Smooth muscle cell (in vitro differentiated cells): Measurements from ENCODE around the gene SLC6A19. TPM values are rescaled to one million over a fixed set of nuclear protein-coding genes. Genes with fewer than 3 reads are reported as not detected.

Source experiments
- DNase-seq: peaks from one replicate; lab custom pipeline; 2025; ENCODE audit not compliant: unreplicated experiment; lab: John Stamatoyannopoulos, UW
- H2AFZ ChIP-seq: fragments of 200-600 bp; sonication (generic); 2 replicates; pipeline ENCODE4 v1.6.0; 2016; ENCODE audit warnings: antibody characterized with exemption, low read depth, mild to moderate bottlenecking
- H3F3A ChIP-seq: fragments of 200-600 bp; sonication (generic); 2 replicates; pipeline ENCODE4 v1.6.0; 2017; ENCODE audit warnings: antibody characterized with exemption, low read depth
- H3K27ac ChIP-seq: fragments of 200-600 bp; sonication (generic); 2 replicates; pipeline ENCODE4 v1.5.1; 2016; ENCODE audit warnings: low read depth, mild to moderate bottlenecking
- H3K27me3 ChIP-seq: fragments of 200-600 bp; sonication (generic); 2 replicates; pipeline ENCODE4 v1.6.1; 2016; ENCODE audit warnings: low read depth, mild to moderate bottlenecking
- H3K36me3 ChIP-seq: fragments of 200-600 bp; sonication (generic); 2 replicates; pipeline ENCODE4 v1.5.1; 2016; ENCODE audit warnings: low read depth
- H3K4me1 ChIP-seq: fragments of 200-600 bp; sonication (generic); 2 replicates; pipeline ENCODE4 v1.5.1; 2016; ENCODE audit warnings: low read depth
- H3K4me2 ChIP-seq: fragments of 200-600 bp; sonication (generic); 2 replicates; pipeline ENCODE4 v1.6.0; 2016; ENCODE audit warnings: mild to moderate bottlenecking
- H3K4me3 ChIP-seq: fragments of 200-600 bp; sonication (generic); 2 replicates; pipeline ENCODE4 v1.5.1; 2016; ENCODE audit warnings: mild to moderate bottlenecking
- H3K79me2 ChIP-seq: fragments of 200-600 bp; sonication (generic); 2 replicates; pipeline ENCODE4 v1.6.0; 2016; ENCODE audit warnings: low read depth, mild to moderate bottlenecking
- H3K9ac ChIP-seq: fragments of 200-600 bp; sonication (generic); 2 replicates; pipeline ENCODE4 v1.6.0; 2016; ENCODE audit warnings: low read depth
- H3K9me3 ChIP-seq: fragments of 200-600 bp; sonication (generic); replicated peaks from 2 replicates; pipeline ENCODE4 v1.5.1; 2016; ENCODE audit warnings: low read depth
- H4K20me1 ChIP-seq: fragments of 200-600 bp; sonication (generic); 2 replicates; pipeline ENCODE4 v1.6.0; 2016; ENCODE audit warnings: low read depth
- CTCF ChIP-seq: fragments of 200-600 bp; sonication (generic); IDR thresholded peaks from 2 replicates; pipeline ENCODE4 v1.5.1; 2017; ENCODE audit warnings: borderline replicate concordance, mild to moderate bottlenecking, antibody characterized with exemption; ENCODE audit not compliant: insufficient read depth, poor library complexity, severe bottlenecking
- WGBS: methylation state at CpG from one replicate; pipeline ENCODE4 v1.1.7; 2016; ENCODE audit warnings: low lambda C conversion rate; 5-methylcytosine and 5-hydroxymethylcytosine counted together
- polyA plus RNA-seq: library from polyadenylated mRNA; unstranded; fragments of >200 nt; fragmentation: Nextera tagmentation; extraction: Ambion mirVana; gene quantifications from 2 replicates; pipeline ENCODE4 v1.2.1, GENCODE V29; 2016
- total RNA-seq: library from RNA; depleted of rRNA; stranded (reverse); fragments of >200 nt; gene quantifications from 2 replicates; pipeline ENCODE4 v1.2.3, GENCODE V29; 2014

SLC6A19 gene
- total and polyA plus RNA-seq, 2 experiments from 2014 or later = not detected

- no peak overlapping the region for H3K4me3 ChIP-seq
Measured at GRCh38 chr5:1176473-1177391, 24.7 kb upstream of the SLC6A19 start.

GRCh38 chr5:1177826-1178528, 23.4 kb upstream of the SLC6A19 start:
- no peak overlapping the region for H2AFZ ChIP-seq
- no peaks in the 10 kb centered on the region for H3F3A ChIP-seq
- no peaks in the 10 kb centered on the region for H3K27me3 ChIP-seq
- no peaks in the 10 kb centered on the region for H3K4me1 ChIP-seq
- H3K9ac ChIP-seq = no peak overlapping the region
- no peak overlapping the region for H3K4me3 ChIP-seq
- no peak for TF ChIP-seq CTCF
- no peak overlapping the region for H3K27ac ChIP-seq
- H3K9me3 ChIP-seq = no peaks in the 10 kb centered on the region
- H4K20me1 ChIP-seq = no peaks in the 10 kb centered on the region
- H3K79me2 ChIP-seq = no peaks in the 10 kb centered on the region
- no peak overlapping the region for H3K4me2 ChIP-seq
- DNase-seq = no peak
- WGBS = 94% methylated on average over 21 of the region's 30 CpGs
- H3K36me3 ChIP-seq = no peaks in the 10 kb centered on the region

More at GRCh38 chr5:1176473-1177391, 24.7 kb upstream of the SLC6A19 start:
- Histone ChIP-seq H3K27me3 (no peaks in the 10 kb centered on the region), H3K79me2 (no peaks in the 10 kb centered on the region), H3K27ac (no peak overlapping the region), H3F3A (no peaks in the 10 kb centered on the region), H3K4me2 (no peak overlapping the region), H3K9ac (no peak overlapping the region), H4K20me1 (no peaks in the 10 kb centered on the region), H3K4me1 (no peaks in the 10 kb centered on the region), H2AFZ (no peak overlapping the region), H3K36me3 (no peaks in the 10 kb centered on the region), H3K9me3 (no peaks in the 10 kb centered on the region)
- no peak for DNase-seq
- 93% methylated on average over 42 of the region's 42 CpGs for WGBS
- TF ChIP-seq CTCF = no peak

DNA sequence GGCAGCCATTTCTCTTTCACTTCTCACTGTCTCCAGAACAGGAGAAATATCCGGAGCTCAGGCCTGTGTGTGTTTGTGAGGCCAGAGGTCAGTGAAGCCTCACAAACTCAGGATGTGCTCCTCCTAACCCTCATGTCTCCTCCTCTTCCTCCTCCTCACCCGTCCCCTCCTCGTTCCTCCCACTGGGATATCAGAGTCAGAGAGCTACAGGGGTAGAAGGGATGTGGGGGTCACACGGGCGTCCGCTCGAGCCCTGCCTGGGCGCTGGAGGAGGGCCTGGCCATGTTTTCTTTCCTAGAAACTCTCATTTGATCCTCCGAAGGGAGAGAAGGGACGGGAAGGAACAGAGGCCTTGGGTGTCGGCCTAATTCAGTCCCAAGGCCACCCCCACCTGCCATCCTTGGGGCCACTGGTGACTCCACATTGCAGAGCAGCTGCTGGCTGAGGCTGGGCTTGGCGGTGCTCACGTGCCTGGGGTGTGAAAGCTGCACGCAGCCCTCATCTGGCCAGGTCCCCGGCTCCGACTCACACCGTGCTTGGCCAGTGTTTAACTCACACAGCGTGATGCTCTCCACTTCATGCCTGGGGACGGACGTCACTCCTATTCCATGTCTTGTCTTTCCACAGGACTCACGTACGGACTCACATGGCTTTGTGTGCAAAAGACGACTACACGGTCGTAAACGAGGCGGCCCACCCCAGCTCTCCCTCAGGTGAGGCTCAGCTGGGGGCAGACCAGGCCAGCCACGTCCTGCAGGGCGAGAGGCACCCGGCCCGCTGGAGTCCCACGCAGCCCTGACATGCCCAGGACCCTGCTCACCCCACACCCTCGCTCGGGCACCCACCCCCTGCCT, 22.6 kb upstream of the SLC6A19 start:
- Histone ChIP-seq H3F3A (no peaks in the 10 kb centered on the region), H3K4me2 (no peak overlapping the region), H3K9ac (no peak overlapping the region), H3K9me3 (no peaks in the 10 kb centered on the region), H3K4me3 (no peak overlapping the region), H3K27ac (no peak overlapping the region), H3K27me3 (no peaks in the 10 kb centered on the region), H3K4me1 (no peaks in the 10 kb centered on the region), H2AFZ (no peak overlapping the region), H3K36me3 (no peaks in the 10 kb centered on the region), H4K20me1 (no peaks in the 10 kb centered on the region), H3K79me2 (no peaks in the 10 kb centered on the region)
- no peak for TF ChIP-seq CTCF
- DNase-seq = no peak
- 93% methylated on average over 23 of the region's 34 CpGs for WGBS
